ENCODE data around the gene DLGAP4. TPM values are rescaled to one million over a fixed set of nuclear protein-coding genes. Genes with fewer than 3 reads are reported as not detected.
A peak's percentile ranks its signal among the peaks of the same experiment; 100 is the strongest.

Gene DLGAP4
- total and polyA plus RNA-seq, 9 of the 15 experiments (the other 6 are each of a cell fraction or from before 2014, with no cell fraction given), result 0.31 to 34.1 (median 4.5) TPM

- H3K4me1 ChIP-seq (replicated peaks in 1 of 2; ENCODE audit: control insufficient read depth in 2 of 2, insufficient read depth in 2 of 2, low read length in 2 of 2), result no peaks in the 10 kb centered on the region; a peak in 1 of 5 replicates
- H3K27ac ChIP-seq (ENCODE audit: extremely low read depth, low read depth, low read length), result no peak overlapping the region
- in situ Hi-C loops (cut with MboI) (no loop called here), intact Hi-C loops (cut with micrococcal nuclease) (no loop called here)
- H3K27me3 ChIP-seq (ENCODE audit: control insufficient read depth in 2 of 2, insufficient read depth in 2 of 2, low read length in 2 of 2), result peaks cover 15 to 40% of the 10 kb centered on the region in 2 experiments; a peak in 4 of 5 replicates
- no peak overlapping the region for H3K4me3 ChIP-seq
- ATAC-seq, result peak; percentile 39; the same call in 2 of the 3 replicates
- 31% methylated on average over 5 of the region's 7 CpGs for WGBS (ENCODE audit: insufficient coverage, low coverage, missing lambda C conversion rate)
- FAIRE-seq, result no peak
- no peaks in the 10 kb centered on the region for H3K79me2 ChIP-seq (ENCODE audit: control insufficient read depth, insufficient read depth, low read length)
- ChIA-PET CTCF (ENCODE audit: low intra/inter-chr PET ratio) (no interaction called here), POLR2A (interaction anchor here (0.6 to 1.0 kb wide), 2 partner anchors 12 to 26 kb away, joined by 3 read pairs; no protein-coding TSS in a partner anchor)
- H3K9me1 ChIP-seq (ENCODE audit: control insufficient read depth, insufficient read depth, low read length), result no peaks in the 10 kb centered on the region
- H3K9ac ChIP-seq (ENCODE audit: insufficient read depth in 1 of 2, low read depth in 2 of 2, low read length in 2 of 2), result no peak overlapping the region
- TF ChIP-seq CTCFL (IDR thresholded peaks at IDR 0.05; ENCODE audit: borderline replicate concordance, insufficient read depth, low read depth, low read length, poor library complexity, severe bottlenecking) (peak; percentile 2), ARID3A (IDR thresholded peaks at IDR 0.05; ENCODE audit: borderline replicate concordance, low read depth, low read length) (no peak), CHD4 (IDR thresholded peaks at IDR 0.05; ENCODE audit: insufficient read depth, insufficient replicate concordance, low read depth, low read length, poor library complexity, severe bottlenecking) (no peak), CHAMP1 (IDR thresholded peaks at IDR 0.05) (no peak)
- peaks cover 11% of the 10 kb centered on the region; the same call in 1 of the 2 replicates for H4K20me1 ChIP-seq (replicated peaks; ENCODE audit: control insufficient read depth, insufficient read depth, low read length)
- H3K9me3 ChIP-seq (replicated peaks; ENCODE audit: control insufficient read depth, insufficient read depth, low read depth, low read length), result no peaks in the 10 kb centered on the region
- H3K4me2 ChIP-seq (ENCODE audit: insufficient read depth, low read length), result no peak overlapping the region
- peaks cover 14% of the 10 kb centered on the region; the same call in 1 of the 3 replicates for H3K36me3 ChIP-seq (ENCODE audit: control insufficient read depth, insufficient read depth, low read length)
- H2AFZ ChIP-seq (ENCODE audit: low read depth, low read length), result no peak overlapping the region
- BruUV-seq (replicated peaks), result no TSS peak
- peak in 1 of 4 experiments; percentile 8 for DNase-seq (ENCODE audit: extremely low read depth in 1 of 4, low spot score in 3 of 4)
Observed at GRCh38 chr20:36260316-36260715, 45.8 kb upstream of the DLGAP4 start.

Data from K562 (cell line).